BJ (cell line): ENCODE results near the gene ECD. TPM values are rescaled to one million over a fixed set of nuclear protein-coding genes. Genes with fewer than 3 reads are reported as not detected.

Experiments used
- CTCF ChIA-PET: fragments of 350-600 bp; formaldehyde crosslinking; extraction: SDS; loops from one replicate; lab custom pipeline; 2021; ENCODE audit warnings: antibody characterized with exemption, inconsistent platforms; lab: Yijun Ruan, JAX
- POLR2A ChIA-PET: fragments of 300-600 bp; sonication (Branson Sonifier 250); formaldehyde crosslinking; extraction: SDS; loops from one replicate; lab custom pipeline; 2021; ENCODE audit warnings: antibody characterized with exemption; lab: Charles Lee
- DNase-seq: peaks from one replicate; pipeline ENCODE4 v3.0.0-alpha.2; 2011; ENCODE audit warnings: low read depth
- H3K27me3 ChIP-seq: 2 replicates; pipeline ENCODE4 v1.6.0; 2011; ENCODE audit warnings: low read length; ENCODE audit not compliant: control insufficient read depth, insufficient read depth
- H3K36me3 ChIP-seq: 2 replicates; pipeline ENCODE4 v1.5.1; 2011; ENCODE audit warnings: low read length; ENCODE audit not compliant: control insufficient read depth, insufficient read depth
- H3K4me3 ChIP-seq: 2 replicates; pipeline ENCODE4 v1.5.1; 2011; ENCODE audit warnings: low read depth, mild to moderate bottlenecking, control low read depth, low read length
- polyA plus RNA-seq: library from polyadenylated mRNA; depleted of rRNA; stranded (reverse); fragments of >200 nt; gene quantifications from 2 replicates; pipeline ENCODE4 v1.2.3, GENCODE V29; 2011
- TF ChIP-seq, protein P1 (sequence below): IDR thresholded peaks from 2 replicates; pipeline ENCODE4 v1.5.1; 2011; ENCODE audit warnings: low read depth, mild to moderate bottlenecking, control low read depth, inconsistent platforms, low read length, moderate library complexity; ENCODE audit not compliant: insufficient read depth

ECD gene
- polyA plus RNA-seq, 1 experiment: 25.4 TPM

DNA sequence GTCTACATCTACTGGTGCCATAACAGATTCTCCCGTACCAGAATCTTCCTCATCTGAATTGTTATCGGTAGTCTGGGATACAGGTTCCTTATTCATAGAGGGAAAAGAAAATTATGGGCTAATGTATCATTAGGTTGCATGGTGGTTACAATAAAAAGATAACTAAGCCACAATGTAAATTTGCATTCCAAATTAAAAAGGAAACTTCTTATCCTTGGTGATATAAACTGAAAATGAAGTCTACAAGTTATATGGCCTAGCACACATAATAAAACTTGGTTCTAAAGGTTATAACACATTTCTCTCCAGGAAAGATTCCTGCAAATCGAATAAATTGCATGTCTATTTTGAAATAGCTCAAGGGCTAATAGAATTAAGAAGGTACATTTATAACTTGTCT lies 33.1 kb downstream of the ECD start:
- no peaks in the 10 kb centered on the region for H3K27me3 ChIP-seq
- POLR2A ChIA-PET: no interaction called here
- no peak overlapping the region for H3K4me3 ChIP-seq
- no peak for DNase-seq
- H3K36me3 ChIP-seq: peaks cover 8% of the 10 kb centered on the region
- CTCF ChIA-PET: no interaction called here
- TF ChIP-seq, protein P1, sequence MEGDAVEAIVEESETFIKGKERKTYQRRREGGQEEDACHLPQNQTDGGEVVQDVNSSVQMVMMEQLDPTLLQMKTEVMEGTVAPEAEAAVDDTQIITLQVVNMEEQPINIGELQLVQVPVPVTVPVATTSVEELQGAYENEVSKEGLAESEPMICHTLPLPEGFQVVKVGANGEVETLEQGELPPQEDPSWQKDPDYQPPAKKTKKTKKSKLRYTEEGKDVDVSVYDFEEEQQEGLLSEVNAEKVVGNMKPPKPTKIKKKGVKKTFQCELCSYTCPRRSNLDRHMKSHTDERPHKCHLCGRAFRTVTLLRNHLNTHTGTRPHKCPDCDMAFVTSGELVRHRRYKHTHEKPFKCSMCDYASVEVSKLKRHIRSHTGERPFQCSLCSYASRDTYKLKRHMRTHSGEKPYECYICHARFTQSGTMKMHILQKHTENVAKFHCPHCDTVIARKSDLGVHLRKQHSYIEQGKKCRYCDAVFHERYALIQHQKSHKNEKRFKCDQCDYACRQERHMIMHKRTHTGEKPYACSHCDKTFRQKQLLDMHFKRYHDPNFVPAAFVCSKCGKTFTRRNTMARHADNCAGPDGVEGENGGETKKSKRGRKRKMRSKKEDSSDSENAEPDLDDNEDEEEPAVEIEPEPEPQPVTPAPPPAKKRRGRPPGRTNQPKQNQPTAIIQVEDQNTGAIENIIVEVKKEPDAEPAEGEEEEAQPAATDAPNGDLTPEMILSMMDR: no peak

DNA sequence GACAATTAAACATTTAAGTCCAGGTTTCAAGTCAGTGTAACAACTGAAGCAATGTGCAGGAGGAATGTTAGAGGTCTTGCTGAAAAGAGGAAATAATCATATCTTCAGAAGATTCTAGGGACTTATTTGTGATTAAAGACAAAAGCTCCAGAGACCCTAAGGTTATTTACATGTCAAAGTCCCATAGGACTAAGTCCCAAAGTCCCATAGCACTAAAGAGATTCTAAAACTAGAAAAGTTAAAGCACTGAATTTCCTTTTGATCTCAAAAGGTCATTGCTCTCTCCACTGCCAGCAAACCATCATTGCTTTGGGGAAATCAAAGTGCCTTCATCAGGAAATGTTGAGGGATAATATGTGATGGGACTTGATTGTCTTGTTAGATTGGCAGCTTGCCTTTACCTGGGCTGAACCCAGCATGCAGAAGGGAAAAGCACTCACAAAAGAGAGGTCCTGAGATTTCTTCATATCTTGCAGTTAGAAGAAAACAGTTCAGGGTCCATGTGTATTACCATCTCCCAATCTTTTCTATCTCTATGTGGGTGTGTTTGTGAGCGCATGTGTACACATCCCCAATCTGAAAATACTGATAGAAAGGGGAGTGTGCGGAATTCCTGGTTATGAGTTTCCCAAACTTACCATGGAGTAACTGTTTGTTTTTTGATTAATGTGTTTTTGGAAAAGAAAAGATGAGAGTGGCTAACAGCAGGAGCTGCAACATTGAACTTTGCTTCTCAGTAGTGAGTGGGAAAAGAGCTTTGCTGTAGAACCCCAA lies 35.7 kb downstream of the ECD start:
- peaks cover 4% of the 10 kb centered on the region for H3K36me3 ChIP-seq

DNA sequence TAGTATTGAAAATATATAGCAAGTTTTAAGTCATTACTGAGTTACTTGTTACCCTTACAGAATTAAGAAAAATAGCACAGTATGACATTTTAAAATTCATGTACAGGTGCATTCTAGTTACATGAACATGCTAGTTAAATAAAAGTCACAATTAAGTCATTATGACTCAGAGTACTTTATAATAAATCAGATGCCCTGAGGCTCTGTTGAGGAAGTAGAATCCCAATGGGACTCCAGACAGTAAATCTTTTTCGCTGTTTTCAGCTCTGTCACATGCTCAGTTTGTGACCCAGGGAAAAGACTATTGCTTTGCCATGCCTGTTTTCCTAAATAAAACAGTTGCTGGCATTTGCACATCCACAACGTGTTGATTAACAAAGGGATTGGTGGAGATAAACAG lies 36.5 kb downstream of the ECD start:
- CTCF ChIA-PET: no interaction called here
- TF ChIP-seq, protein P1: no peak
- Histone ChIP-seq H3K36me3 (peaks cover 2% of the 10 kb centered on the region), H3K27me3 (no peaks in the 10 kb centered on the region), H3K4me3 (no peak overlapping the region)
- DNase-seq: no peak
- POLR2A ChIA-PET: no interaction called here

More for the DNA sequence above, 35.7 kb downstream of the ECD start:
- CTCF ChIA-PET: no interaction called here
- no peak overlapping the region for H3K4me3 ChIP-seq
- TF ChIP-seq, protein P1: no peak
- no peak for DNase-seq
- POLR2A ChIA-PET: no interaction called here
- no peaks in the 10 kb centered on the region for H3K27me3 ChIP-seq

DNA sequence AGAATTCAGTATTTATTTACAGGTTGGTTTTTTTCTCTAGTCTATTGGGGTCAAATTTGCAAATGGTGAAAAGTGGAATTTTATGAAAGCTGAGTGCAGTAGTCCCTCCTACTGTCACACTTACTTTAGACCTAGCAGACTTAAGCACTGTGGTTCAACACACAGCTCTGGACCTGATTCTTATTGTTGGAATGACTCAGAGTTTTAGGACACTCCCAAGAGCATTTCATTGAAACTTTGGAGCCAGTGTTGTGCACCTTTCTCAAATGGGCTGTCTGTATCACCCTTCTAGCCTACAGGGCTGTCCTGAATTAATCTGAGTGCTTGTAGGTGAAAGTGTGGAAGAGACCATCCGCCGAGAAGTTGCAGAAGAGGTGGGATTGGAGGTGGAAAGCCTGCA lies 41.5 kb downstream of the ECD start:
- 0 out of 2 replicates have a peak, but pooled peaks cover 2% of the 10 kb centered on the region for H3K36me3 ChIP-seq
- no peak for DNase-seq
- H3K4me3 ChIP-seq: no peak overlapping the region
- POLR2A ChIA-PET: no interaction called here
- H3K27me3 ChIP-seq: no peaks in the 10 kb centered on the region
- CTCF ChIA-PET: interaction anchor here (1.0 to 1.4 kb wide), 2 partner anchors 10 to 25 kb away, joined by 4 read pairs; no protein-coding TSS in a partner anchor
- TF ChIP-seq, protein P1: no peak

DNA sequence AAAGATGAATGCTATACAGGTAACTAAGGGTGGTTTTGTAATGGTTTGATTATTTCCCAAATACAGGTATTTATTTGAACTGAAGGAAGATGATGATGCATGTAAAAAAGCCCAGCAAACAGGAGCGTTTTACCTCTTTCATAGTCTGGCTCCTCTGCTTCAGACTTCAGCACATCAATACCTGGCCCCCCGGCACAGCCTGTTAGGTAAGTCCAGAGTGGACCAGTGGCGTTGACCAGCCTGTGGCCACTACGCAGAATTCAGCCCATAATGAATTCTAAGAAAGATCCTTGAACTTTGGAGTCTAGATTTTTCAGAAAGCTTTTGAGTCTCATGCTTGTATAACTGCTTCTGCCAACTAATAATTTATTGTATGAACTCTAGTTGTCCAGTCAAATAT lies 47.9 kb downstream of the ECD start:
- Histone ChIP-seq H3K36me3 (0 out of 2 replicates have a peak, but pooled peaks cover 1% of the 10 kb centered on the region), H3K27me3 (no peaks in the 10 kb centered on the region), H3K4me3 (no peak overlapping the region)
- CTCF ChIA-PET: no interaction called here
- POLR2A ChIA-PET: no interaction called here
- no peak for DNase-seq
- TF ChIP-seq, protein P1: no peak
